Fibroblast of peridontal ligament (primary cell): ENCODE measurements around the gene KCP.

Experiments
- DNase-seq: peaks from one replicate; pipeline ENCODE4 v3.0.0-alpha.2; 2010; ENCODE audit errors: extremely low read depth

Gene KCP

GRCh38 chr7:128858380-128859231 lies 51.9 kb downstream of the KCP start:
- no peak for DNase-seq

DNA sequence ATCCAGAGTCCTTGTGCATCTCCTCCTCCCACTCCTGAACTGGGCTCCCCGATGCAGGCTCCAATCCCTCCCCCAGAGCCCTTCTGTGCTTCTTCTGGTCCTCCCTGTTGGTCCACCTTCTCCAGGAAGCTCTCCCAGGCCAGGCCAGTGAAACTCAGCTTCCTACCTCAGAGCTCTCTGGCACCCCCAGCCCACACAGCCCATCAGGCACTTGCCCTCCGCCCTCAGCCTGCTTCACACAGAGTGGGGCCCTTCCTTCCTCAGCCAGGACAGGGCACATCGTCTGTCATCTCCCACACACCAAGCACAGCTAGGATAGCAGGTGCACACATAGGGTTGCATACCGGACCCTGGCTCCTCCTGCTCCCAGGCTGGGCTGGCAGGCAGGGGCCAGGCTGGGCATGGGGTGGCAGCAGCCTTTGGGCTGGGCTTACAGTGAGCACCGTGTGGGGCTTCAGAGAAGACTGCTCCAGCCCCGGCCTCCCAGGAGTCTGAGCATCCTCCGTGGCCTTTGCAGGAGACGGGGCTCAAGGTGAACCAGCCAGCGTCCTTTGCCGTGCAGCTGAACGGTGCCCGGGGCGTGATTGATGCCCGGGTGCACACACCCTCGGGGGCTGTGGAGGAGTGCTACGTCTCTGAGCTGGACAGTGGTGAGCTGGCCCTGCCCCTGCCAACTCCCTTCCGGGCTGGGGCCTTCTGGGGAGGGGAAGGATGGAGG lies 54.3 kb downstream of the KCP start:
- DNase-seq = no peak

GRCh38 chr7:128855559-128855958 lies 55.0 kb downstream of the KCP start:
- DNase-seq = no peak

- DNase-seq = no peak
These were observed 56.1 kb downstream of the KCP start for GRCh38 chr7:128854396-128854795.

- no peak for DNase-seq
These were observed 56.7 kb downstream of the KCP start for GRCh38 chr7:128853799-128854198.

DNA sequence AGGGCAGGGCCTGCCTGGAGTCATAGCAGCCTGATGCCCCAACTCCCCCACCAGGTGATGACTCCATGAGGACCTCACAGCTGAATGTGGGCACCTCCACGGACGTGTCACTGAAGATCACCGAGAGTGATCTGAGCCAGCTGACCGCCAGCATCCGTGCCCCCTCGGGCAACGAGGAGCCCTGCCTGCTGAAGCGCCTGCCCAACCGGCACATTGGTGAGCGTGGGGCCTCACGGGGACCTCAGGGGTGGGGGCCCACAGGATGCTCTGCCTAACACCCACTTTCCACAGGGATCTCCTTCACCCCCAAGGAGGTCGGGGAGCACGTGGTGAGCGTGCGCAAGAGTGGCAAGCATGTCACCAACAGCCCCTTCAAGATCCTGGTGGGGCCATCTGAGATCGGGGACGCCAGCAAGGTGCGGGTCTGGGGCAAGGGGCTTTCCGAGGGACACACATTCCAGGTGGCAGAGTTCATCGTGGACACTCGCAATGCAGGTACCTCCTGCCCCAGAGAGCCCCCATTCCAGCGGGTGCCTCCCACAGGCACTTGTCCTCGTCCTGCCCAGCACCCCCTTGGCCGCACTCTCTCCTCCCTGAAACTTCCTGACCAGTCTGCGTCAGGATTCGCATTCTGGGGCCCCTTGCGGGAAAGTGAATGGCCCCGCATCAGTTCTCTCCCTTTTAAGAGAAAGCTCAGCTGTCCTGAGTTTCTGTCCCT lies 57.8 kb downstream of the KCP start:
- no peak for DNase-seq

DNA sequence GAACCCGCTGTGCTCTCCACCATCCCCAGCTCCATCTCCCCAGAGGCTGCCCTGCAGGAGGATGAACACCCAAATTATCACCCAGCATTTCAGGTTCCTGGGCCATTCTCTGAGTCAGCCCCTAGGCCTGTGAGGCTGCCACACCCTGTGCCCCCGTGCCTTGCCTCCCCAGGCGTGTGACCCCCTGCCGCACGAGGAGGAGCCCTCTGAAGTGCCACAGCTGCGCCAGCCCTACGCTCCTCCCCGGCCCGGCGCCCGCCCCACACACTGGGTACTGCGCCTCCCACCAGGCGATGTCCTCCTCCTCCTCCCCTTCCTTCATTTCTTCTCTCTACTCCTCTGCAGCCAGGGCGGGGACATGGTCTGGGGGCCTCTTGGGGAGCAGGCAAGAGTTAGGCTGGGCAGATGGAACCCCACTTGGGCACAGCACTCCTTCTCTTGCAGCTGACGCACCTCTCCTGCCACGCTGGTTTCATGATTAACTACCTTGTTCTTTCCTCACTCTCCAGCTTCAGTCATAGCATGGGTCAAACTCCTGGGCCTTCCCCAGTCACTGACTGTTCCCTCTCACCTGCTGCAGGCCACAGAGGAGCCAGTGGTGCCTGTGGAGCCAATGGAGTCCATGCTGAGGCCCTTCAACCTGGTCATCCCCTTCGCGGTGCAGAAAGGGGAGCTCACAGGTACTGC lies 60.6 kb downstream of the KCP start:
- no peak for DNase-seq

DNA sequence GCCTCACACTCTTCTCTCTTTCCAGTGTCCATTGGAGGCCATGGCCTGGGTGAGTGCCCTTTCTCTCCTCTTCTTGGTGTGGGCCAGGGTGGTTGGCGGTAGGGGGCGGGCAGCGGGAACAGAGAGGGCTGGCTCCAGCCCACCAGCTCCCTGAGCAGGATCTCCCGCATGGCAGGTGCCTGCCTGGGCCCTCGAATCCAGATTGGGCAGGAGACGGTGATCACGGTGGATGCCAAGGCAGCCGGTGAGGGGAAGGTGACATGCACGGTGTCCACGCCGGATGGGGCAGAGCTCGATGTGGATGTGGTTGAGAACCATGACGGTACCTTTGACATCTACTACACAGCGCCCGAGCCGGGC lies 61.4 kb downstream of the KCP start:
- no peak for DNase-seq

DNA sequence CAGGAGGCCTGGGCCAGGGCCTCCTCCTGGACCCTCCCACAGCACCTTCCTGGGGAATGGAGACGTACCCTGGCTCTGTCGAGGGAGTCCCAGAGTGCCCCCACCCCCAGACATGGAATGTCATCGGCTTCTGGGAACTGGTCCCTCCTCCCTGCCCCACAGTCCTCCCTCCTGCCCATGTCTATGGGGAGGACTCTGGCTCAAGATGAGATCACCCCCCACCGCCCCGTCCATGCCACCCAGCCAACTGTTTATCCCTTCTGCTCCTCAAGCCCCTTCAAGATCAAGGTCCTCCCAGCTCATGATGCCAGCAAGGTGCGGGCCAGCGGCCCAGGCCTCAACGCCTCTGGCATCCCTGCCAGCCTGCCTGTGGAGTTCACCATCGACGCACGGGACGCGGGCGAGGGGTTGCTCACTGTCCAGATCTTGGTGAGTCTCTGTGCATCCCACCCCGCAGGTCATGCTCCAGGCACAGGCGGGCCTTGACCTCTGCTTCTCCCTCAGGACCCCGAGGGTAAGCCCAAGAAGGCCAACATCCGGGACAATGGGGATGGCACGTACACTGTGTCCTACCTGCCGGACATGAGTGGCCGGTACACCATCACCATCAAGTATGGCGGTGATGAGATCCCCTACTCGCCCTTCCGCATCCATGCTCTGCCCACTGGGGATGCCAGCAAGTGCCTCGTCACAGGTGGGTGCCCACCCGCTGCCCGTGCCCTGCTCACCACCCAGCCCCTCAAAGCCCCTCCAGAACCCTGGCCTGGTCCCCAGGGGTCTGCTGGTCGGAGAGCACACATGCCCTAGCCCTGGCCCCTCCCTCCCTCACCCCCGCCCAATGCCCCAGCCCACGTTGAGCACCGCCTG lies 62.0 kb downstream of the KCP start:
- DNase-seq = no peak

DNA sequence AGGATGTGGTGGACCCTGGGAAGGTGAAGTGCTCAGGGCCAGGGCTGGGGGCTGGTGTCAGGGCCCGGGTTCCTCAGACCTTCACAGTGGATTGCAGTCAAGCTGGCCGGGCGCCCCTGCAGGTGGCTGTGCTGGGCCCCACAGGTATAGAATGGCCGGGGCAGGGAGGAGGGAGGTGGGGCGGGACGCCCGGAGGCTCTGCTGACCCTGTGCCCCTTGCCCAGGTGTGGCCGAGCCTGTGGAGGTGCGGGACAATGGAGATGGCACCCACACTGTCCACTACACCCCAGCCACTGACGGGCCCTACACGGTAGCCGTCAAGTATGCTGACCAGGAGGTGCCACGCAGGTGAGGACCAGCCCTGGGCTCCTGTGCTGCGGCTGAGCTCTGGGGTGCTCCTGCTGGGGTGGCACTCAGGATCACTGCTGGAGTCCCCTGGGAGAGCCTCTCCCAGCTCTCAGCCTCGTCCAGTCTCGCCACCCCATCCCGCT lies 62.7 kb downstream of the KCP start:
- no peak for DNase-seq

DNA sequence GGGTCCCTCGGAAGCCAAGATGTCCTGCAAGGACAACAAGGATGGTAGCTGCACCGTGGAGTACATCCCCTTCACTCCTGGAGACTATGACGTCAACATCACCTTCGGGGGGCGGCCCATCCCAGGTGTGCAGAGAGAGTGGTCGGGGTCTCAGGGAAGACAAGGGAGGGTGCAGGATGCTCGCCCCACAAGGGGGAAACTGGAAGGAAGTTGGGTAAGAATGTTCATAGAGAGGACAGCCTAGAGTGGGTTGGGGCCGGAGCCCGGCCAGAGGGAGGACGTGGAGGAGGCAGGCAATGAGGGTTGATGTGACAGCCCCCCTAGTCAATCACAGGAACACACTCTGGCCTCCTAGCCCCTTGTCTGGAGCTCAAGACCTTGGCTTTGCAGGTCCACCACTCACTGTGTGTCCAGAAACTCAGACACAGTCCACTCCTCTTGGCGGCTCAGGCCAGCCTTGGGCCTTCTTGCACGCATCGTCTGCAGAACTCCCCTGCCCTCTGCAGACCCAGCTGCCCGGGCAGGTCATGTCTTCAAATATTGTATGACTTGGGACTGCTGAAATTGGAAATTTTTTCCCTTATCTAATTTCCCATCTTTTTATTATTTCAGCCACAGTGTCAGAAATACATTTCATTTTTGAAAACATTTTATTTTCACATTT lies 63.6 kb downstream of the KCP start:
- DNase-seq = no peak

GRCh38 chr7:128845987-128846386 lies 64.5 kb downstream of the KCP start:
- no peak for DNase-seq

DNA sequence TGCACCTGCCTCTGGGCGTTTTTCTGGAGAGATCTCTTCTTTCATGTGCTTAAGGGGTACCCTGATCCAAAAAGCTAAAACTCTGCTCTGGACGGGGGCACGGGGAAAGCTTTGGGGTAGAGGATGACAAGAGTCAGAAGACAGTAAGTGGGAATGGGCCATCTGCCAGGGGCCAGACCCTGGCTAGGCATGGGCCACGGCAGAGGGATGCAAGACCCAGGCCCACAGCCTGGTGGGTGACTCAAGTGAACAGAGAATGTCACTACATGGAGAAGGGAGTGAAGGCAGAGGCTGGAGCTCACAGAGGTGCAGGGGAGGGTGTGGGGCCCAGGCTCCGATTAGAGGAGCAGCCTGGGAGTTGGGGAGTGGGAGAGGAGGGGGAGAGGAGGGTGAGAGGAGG lies 65.0 kb downstream of the KCP start:
- DNase-seq = no peak

- DNase-seq = no peak
These were observed 65.7 kb downstream of the KCP start for GRCh38 chr7:128844777-128845311.

DNA sequence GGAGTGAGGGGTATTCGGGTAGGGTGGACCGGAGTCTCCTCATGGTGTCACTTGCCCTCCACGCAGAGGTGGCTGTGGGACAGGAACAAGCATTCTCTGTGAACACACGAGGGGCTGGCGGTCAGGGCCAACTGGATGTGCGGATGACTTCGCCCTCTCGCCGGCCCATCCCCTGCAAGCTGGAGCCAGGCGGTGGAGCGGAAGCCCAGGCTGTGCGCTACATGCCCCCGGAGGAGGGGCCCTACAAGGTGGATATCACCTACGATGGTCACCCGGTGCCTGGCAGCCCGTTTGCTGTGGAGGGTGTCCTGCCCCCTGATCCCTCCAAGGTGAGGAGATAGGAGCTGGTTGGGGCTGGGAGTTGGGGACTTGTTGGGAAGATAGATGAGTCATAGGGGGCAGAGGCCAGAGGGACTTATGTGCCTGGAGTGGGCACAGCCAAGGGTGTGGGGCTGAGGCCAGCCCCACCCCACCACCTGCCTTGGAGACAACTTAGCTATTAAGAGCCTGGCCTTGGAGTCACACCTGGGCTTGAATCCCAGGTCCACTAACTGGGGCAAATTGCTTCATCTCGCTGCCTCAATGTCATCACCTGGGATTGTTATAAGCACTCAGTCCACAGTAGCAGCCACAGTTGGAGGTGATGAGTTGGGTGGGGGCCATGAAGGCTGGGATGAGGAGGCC lies 66.4 kb downstream of the KCP start:
- DNase-seq = no peak

DNA sequence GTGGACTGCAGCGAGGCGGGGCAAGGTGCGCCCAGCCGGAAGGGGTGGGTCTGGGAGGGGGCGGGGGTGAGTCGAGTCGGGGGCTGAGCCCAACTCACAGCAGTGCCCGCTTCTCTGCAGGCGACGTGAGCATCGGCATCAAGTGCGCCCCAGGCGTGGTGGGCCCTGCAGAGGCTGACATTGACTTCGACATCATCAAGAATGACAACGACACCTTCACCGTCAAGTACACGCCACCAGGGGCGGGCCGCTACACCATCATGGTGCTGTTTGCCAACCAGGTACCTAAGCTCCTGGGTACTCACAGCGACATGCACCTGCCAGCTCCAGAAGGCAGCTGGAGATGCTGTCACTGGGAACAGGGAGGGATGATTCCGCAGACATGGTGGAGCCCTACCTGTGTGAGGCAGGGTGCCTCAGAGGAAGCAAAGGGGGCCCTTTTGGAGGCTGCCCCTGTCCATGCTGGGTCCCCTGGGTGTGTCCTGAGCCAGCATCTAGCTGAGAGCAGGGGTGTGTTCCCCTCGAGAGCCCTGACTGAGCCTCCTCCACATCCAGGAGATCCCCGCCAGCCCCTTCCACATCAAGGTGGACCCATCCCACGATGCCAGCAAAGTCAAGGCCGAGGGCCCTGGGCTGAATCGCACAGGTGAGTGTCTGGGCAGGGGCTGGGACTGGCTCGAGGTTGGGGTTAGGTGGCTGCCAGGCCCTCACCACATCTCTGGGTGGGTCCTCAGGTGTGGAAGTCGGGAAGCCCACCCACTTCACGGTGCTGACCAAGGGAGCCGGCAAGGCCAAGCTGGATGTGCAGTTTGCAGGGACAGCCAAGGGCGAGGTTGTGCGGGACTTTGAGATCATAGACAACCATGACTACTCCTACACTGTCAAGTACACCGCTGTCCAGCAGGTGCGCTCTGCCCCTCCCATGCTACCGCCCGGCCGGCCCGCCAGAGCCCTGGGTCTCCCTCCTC lies 67.6 kb downstream of the KCP start:
- no peak for DNase-seq

- DNase-seq = peak; percentile 24
These were observed 68.4 kb downstream of the KCP start for GRCh38 chr7:128841921-128842673.
